Activated CD8-positive, alpha-beta memory T cell treated with anti-CD3 and anti-CD28 coated beads for 24 hours (primary cell): ENCODE measurements around the gene SUGCT.

ENCODE experiments used
- DNase-seq: peaks from one replicate; pipeline ENCODE4 v3.0.0-alpha.2; 2020

Gene SUGCT

DNA sequence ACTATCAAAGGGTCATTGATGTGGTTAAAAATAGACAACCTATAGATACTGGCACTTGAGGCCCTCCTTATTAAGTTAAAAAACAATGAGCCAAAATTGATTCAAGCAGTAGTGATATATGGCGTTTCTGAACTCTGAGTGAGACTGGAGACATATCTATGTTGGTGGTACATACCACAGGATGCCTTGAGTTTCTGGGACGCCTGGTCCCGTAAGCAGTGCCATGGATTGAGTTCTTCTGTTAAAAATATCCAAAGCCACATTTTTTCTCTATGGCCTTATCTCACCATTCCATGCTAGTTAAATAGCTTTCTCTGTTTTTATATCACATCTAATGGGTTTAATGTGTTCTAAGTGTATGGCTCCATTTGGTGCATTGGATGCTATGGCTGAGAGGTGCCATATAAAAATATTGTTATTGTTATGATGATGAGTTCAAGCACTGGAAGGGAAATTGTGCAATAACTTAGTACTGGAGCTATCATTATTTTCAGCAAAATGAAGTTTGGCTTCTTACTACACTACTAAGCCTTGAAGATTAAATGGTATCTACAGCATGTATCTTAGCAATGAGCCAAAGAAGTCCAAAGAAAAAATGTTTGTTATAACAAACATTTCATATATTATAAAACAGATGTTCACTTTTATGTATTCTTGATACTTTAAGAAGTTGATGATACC lies 713.9 kb downstream of the SUGCT start:
- DNase-seq, result no peak

DNA sequence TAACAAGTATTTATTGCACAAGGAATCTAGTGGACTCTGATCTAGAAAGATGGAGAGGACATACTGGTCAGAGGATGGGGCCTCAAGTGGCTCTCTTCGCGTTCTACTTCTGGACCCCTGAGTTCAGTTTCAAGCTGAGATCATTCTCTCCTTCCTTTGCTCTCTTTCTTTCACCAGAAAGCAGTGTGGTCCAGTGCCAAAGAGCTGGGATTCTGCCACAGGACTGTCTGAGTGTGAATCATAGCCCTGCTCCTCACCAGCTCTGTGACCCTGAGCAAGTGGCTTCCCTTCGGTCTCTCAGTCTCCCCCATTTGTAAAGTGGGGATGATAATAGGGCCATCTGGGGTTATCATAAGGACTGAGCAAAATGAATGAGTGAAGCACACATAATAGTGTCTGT lies 715.2 kb downstream of the SUGCT start:
- DNase-seq, result no peak

DNA sequence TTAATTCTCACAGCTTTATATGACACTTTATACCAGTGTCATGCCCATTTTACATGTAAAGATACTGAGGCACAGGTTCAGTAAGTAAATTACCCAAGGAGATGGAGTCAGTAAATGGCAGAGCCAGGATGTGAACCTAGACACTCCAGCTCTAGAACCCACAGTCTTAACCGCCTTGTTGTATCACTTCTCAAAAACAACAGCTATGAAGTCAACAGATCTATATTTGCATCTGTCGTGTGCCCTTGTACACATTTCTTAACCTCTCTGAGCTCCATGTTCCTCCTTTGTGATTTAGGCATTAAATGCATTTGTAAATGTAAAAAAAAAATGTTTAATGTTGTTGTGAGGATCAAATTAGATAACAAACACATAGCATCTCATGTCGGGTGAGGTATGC lies 716.2 kb downstream of the SUGCT start:
- no peak for DNase-seq

GRCh38 chr7:40859076-40859475 lies 724.3 kb downstream of the SUGCT start:
- DNase-seq, result no peak

DNA sequence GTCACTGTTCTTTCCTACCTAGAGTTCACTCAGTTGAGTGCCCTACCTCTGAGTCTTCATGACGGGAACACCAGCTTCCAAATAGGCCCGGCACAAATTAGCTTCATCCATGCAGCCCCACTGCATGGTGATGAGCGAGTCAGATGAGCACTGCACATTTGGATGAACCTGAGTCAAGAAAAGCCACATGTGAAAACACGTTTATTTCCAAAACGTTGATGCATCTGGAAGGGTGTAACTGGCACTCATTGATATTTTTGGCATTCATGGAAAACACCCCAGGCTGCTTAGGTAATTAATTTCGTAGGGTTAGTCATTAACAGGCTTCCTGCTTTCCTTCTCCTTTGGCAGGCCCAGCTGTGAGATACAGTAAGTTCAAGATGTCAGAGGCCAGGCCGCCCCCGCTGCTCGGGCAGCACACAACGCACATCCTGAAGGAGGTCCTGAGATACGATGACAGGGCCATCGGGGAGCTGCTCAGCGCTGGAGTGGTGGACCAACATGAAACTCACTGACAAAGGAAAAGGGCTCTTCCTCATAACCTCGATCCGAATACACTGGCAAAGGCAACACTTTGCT lies 725.2 kb downstream of the SUGCT start:
- no peak for DNase-seq

DNA sequence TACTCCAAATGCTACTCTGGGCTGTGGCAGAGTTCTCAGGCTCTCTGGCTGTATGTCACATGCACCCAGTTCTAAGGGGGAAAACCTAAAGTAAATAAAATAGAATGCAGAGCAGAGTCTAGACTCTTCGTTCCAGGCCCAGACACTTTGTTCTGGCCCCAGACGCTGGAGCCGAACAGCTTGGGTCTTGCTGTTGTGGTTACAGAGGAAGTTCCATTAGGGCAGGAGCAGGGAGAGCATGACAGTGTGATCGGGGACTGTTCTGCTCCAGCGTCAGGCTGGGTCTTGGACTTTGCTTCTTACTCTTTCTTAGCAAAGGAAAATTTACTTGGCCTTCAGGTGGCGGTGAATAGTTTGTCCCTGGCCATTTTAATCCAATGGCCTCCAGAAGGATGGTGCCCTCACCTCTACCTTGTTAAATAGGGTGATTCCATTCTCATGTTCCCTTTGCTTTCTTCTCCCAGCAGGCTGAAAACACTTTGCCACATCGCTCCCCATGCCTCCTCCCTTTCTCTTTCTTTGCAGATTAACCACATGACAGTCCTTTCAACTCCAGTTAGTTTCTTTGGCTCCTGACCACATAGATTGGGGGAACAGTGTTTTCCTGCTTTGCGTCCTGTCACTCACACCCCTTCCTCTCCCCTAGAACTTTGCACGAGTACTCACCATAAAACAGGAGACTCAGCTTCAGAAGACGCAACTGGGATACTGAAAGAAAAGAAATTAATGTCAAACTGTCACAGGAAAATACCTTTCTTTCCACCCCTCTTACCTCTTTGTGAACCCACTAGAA lies 730.8 kb downstream of the SUGCT start:
- no peak for DNase-seq

GRCh38 chr7:40866601-40867000 lies 731.8 kb downstream of the SUGCT start:
- DNase-seq, result no peak

- DNase-seq, result no peak
Measured at GRCh38 chr7:40870108-40870507, 735.3 kb downstream of the SUGCT start.

DNA sequence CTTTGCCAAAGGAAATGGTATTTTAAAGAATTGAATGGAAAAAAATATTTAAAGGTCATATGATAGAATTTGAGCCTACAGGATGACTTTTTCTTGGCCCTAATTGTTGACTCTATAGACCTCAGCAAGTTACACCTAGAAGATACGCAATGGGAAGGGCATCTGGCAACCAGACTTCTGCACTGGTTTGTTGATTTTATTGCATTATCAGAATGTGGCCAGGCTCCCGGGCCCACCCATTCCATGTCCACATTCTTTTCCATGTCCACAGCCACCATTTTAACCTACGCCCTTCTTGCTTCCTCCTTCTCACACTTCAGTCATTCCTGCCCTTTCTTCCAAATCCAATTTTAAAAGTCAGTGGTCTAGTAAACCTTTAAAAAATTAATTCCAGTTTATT lies 738.4 kb downstream of the SUGCT start:
- no peak for DNase-seq

DNA sequence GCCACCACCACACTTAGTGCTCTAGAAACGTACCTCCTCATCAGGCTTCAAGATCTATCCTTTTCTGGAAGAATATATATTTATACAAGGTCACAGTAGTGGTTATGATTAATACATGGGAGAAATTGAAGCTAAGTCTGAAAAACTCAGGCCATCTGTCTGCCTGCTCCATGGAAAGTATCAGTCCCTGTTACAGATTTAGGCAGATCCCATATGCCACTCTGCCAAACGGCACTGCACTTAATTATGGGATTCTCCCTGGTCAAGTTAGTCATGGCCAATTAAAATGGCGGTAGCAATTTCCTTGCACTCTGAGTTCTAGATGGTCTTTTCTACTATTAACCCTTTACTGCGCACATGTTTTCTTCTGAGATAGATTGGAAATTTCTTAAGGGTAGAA lies 740.0 kb downstream of the SUGCT start:
- DNase-seq, result no peak

GRCh38 chr7:40876601-40877000 lies 741.8 kb downstream of the SUGCT start:
- no peak for DNase-seq

DNA sequence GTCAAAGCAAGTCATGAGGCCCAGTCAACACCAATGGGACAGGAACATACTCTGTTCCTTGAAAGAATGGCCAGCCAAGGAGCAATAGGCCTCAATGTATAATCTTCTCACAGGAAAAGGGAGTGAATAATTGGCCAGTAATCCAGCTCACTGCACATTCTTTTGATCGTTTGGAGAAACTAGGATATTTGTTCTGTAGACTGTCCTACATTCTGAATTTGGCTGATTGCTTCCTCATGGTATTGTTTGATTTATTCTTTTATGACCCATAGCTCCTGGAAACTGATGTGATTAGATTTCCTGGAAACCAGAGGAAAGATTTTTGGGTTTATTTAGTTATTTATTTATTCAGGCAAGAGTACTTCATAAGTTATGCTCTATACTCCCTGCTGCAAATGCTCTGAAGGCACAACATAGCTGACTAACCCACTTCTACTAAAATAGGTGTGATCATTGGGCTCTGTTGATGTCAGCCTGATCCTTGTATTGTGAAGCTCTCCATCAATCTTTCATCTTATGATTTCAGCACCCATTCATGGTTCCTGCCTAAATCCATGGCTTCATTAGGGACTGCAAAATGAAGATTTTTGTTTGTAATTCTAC lies 745.2 kb downstream of the SUGCT start:
- DNase-seq, result no peak

DNA sequence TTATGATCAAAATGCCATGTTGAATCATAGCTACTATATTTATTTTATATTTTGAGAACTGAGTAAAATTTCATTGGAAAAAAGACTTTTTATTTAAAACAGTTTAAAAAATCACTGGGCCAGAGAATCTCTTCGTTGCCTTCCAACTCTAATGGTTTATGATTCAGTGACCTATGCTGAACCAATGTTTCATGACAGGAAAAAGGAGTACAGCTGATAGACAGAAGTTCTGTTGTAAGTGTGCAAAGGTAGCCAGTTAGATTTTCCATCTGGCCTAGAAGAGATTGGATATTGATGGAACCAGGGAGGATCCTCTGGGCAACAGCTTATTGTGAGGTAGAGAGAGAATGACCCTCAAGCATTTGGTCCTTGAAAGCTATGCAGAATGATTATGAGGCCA lies 745.8 kb downstream of the SUGCT start:
- no peak for DNase-seq

GRCh38 chr7:40881405-40881926 lies 746.7 kb downstream of the SUGCT start:
- no peak for DNase-seq

GRCh38 chr7:40882071-40882658 lies 747.4 kb downstream of the SUGCT start:
- DNase-seq, result no peak

DNA sequence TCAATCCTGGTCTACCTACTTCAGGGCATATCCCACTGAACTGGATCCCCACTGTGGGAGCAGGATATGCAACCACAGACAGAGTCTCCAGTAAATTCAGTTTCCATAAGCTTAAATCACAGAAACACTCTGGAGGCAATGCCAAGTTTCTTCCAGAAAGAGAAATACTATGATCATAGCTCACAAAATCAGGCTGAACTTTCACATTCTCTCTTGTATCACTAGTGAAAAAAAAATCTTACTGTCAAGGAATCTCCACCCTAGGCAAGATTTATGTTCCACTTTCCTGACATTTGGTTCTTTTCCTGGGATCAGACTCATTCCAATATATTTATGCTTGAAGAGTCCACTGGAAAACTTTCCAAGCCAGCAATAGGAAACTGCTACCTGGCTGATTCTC lies 749.0 kb downstream of the SUGCT start:
- DNase-seq, result no peak

DNA sequence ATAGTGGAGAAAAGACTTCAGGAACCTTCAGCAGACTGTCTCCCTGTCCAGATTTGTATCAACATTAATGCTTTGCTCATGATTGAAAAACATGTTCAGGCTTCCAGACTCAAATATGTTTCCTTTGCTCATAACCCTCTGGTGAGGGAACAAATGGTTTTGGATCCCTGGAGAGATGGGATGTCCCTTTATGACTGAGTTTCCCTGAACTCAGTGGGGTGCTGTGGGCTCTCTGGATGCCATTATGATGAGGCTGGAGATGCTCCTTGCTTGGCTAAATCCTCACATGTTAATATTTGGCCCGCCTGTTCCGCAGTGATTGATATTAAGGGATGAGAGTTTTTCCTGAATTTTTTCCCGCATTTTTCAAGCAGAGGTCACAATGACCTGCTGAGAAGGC lies 749.4 kb downstream of the SUGCT start:
- DNase-seq, result no peak

- DNase-seq, result no peak
Measured at GRCh38 chr7:40885503-40885902, 750.7 kb downstream of the SUGCT start.

DNA sequence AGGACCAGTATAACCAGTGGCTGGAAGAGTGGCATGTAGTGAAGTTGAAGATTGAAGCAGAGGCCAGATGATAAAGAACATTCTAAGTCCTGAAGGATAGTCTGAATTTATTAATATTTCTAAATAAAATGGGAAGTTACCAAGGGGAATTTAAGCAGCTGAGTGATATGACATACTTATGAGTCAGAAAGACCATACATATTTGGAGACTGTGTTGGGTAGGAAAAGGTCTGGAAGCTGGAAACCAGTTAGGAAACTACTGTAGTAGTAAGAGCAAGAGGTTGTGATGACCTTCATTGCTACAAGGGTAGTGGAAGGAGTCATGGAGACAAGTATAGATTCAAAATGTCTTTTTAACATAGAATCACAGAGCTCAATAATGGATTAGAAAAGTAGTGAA lies 752.3 kb downstream of the SUGCT start:
- no peak for DNase-seq

- DNase-seq, result no peak
Measured at GRCh38 chr7:40888499-40888898, 753.7 kb downstream of the SUGCT start.

GRCh38 chr7:40889099-40889498 lies 754.3 kb downstream of the SUGCT start:
- DNase-seq, result no peak

- DNase-seq, result no peak
Measured at GRCh38 chr7:40889539-40889938, 754.7 kb downstream of the SUGCT start.

DNA sequence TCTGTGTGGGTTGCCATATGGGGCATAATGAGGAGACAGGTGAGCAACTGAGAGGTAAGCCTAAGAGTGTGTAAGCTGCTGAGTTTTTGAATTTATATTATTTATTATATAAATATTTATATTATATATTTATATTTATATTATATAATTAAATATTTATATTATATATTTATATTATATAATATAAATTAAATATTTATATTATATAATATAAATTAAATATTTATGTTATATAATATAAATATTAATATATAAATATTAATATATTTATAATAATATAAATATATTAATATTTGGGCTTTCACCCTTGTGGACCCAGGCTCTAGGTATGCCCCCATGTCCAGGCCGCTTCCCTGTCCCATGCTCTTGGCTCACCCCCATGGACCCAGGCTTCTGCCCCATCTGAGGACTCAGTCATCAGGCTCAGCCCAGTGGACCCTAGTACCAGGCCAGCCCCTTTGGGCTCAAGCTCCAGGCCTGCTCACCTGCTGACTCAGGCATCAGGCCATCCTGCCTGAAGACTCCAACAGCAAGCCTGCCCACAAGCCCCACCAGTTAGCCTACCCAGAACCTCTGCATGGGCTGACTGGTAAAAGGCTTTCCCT lies 755.4 kb downstream of the SUGCT start:
- no peak for DNase-seq
